Measurements from ENCODE around the gene REXO5.

GRCh38 chr16:20880867-20881502 lies 74.7 kb downstream of the REXO5 start:
- no peak for TF ChIP-seq EZH2 (IDR thresholded peaks at IDR 0.05; ENCODE audit: borderline replicate concordance, insufficient read depth, low read depth, low read length, poor library complexity, severe bottlenecking)
- TF ChIP-seq, protein P1, sequence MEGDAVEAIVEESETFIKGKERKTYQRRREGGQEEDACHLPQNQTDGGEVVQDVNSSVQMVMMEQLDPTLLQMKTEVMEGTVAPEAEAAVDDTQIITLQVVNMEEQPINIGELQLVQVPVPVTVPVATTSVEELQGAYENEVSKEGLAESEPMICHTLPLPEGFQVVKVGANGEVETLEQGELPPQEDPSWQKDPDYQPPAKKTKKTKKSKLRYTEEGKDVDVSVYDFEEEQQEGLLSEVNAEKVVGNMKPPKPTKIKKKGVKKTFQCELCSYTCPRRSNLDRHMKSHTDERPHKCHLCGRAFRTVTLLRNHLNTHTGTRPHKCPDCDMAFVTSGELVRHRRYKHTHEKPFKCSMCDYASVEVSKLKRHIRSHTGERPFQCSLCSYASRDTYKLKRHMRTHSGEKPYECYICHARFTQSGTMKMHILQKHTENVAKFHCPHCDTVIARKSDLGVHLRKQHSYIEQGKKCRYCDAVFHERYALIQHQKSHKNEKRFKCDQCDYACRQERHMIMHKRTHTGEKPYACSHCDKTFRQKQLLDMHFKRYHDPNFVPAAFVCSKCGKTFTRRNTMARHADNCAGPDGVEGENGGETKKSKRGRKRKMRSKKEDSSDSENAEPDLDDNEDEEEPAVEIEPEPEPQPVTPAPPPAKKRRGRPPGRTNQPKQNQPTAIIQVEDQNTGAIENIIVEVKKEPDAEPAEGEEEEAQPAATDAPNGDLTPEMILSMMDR (IDR thresholded peaks at IDR 0.05), result no peak

Data from B cell (primary cell).